GM18508 (cell line): ENCODE measurements around the gene PIK3C2B.

Experiments
- ATAC-seq: cut with Tn5 transposase; IDR thresholded peaks from one replicate; pipeline ENCODE4 v1.9.1; 2021; ENCODE audit warnings: moderate number of reproducible peaks; ENCODE audit not compliant: insufficient read depth, unreplicated experiment

Gene PIK3C2B

GRCh38 chr1:204463125-204464060, 31.2 kb downstream of the PIK3C2B start:
- ATAC-seq, result no peak

GRCh38 chr1:204462229-204462561, 32.4 kb downstream of the PIK3C2B start:
- no peak for ATAC-seq

GRCh38 chr1:204461331-204462228, 33.0 kb downstream of the PIK3C2B start:
- ATAC-seq, result no peak

GRCh38 chr1:204460346-204460745, 34.3 kb downstream of the PIK3C2B start:
- no peak for ATAC-seq

- no peak for ATAC-seq
Measured at GRCh38 chr1:204459706-204460105, 34.9 kb downstream of the PIK3C2B start.

GRCh38 chr1:204457666-204458065, 36.9 kb downstream of the PIK3C2B start:
- no peak for ATAC-seq

- ATAC-seq, result no peak
Measured at GRCh38 chr1:204456826-204457442, 37.7 kb downstream of the PIK3C2B start.

- ATAC-seq, result no peak
Measured at GRCh38 chr1:204455831-204456145, 38.8 kb downstream of the PIK3C2B start.

- no peak for ATAC-seq
Measured at GRCh38 chr1:204455063-204455830, 39.4 kb downstream of the PIK3C2B start.

GRCh38 chr1:204454476-204454875, 40.1 kb downstream of the PIK3C2B start:
- ATAC-seq, result no peak

GRCh38 chr1:204453141-204453772, 41.3 kb downstream of the PIK3C2B start:
- ATAC-seq, result peak; percentile 44

- no peak for ATAC-seq
Measured at GRCh38 chr1:204451352-204452124, 43.1 kb downstream of the PIK3C2B start.

- ATAC-seq, result no peak
Measured at GRCh38 chr1:204450461-204451257, 43.9 kb downstream of the PIK3C2B start.

GRCh38 chr1:204449678-204450280, 44.8 kb downstream of the PIK3C2B start:
- ATAC-seq, result no peak

GRCh38 chr1:204448991-204449677, 45.5 kb downstream of the PIK3C2B start:
- no peak for ATAC-seq

GRCh38 chr1:204448344-204448964, 46.2 kb downstream of the PIK3C2B start:
- no peak for ATAC-seq

- ATAC-seq, result no peak
Measured at GRCh38 chr1:204447736-204448135, 46.9 kb downstream of the PIK3C2B start.
